Right lobe of liver (tissue), 4 donors: Measurements from ENCODE around the gene NMRK2.

Experiments used
- CTCF ChIP-seq, 4 donors: fragments of 200-600 bp in 3 of 4; fragments of 450-650 bp in 1 of 4; IDR thresholded peaks; one replicate each; pipeline versions ENCODE4 v1.5.1 to v1.8.0; 2016 to 2022; ENCODE audit warnings: antibody characterized with exemption in 4 of 4, mild to moderate bottlenecking in 2 of 4
- POLR2A ChIP-seq: fragments of 450-650 bp; IDR thresholded peaks from one replicate; pipeline ENCODE4 v1.6.1; 2017; ENCODE audit warnings: antibody characterized with exemption, mild to moderate bottlenecking
- donor health status: DM: no; HTN: no; CAD: no.
- donor health status: DM: no; HTN: no; CAD: no.
- donor health status: DM: no; HTN: yes; CAD: no.

- TF ChIP-seq CTCF (IDR thresholded peaks at IDR 0.05) (no peak), POLR2A (no peak)
Measured at GRCh38 chr19:3890591-3890990, 42.3 kb upstream of the NMRK2 start.
